ENCODE results near the gene EEFSEC. TPM values are rescaled to one million over a fixed set of nuclear protein-coding genes. Genes with fewer than 3 reads are reported as not detected.

Gene EEFSEC
- total and polyA plus RNA-seq, 2 of the 4 experiments (the other 2 are of a cell fraction) = 4.5 to 9.3 TPM

DNA sequence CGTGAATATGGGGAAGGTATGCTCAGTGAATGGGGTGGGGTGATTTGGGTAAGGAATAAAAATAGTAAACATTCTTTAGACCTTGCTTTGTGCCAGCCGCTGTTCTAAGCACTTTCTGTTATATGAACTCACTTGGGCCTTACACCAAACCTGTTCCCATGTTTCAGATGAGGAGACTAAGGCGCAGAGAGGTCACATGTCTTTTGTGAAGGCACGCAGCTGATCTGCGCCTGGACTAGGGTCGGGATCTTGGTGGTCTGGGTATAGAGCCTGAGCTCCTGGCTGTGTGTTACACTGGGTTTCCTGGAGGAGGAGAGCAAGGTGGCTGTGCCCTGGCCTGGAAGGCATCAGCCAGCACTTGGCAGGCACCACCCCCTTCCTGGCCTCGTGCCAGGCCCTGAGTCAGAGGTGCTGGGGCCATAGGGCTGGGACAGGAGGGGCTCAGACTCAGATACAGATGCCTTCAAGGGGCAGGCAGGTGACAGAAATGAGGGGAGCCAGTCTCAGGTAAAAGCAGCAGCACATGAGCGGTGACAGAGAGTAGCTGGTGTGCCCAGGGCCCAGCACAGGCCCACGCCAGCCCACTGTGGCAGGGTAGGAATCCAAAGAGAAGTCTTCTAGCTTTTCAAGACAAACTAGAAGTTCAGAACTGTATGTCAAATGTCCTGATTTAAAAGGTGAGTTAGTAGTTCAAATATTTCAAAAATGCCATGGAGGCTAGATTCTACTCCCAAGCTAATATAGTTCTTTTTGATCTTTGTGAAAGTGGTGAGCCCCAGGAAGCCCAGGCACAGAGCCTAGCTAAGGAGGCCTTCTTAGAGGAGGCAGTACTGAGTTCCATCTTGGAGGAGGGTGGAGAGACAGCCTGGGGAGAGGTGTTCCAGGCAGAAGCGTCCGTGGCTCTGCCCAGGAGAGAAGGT is 230.3 kb downstream of the EEFSEC start:
- Histone ChIP-seq H3K9ac (ENCODE audit: low read depth, low read length) (no peak overlapping the region), H3K4me1 (ENCODE audit: control insufficient read depth, insufficient read depth, low read length) (peaks cover 16% of the 10 kb centered on the region; the same call in 1 of the 2 replicates), H3K56ac (ENCODE audit: extremely low read depth, insufficient read depth, low read length) (no peak overlapping the region), H4K20me1 (ENCODE audit: insufficient read depth, low read length) (peaks cover 19% of the 10 kb centered on the region), H2AK5ac (ENCODE audit: low read depth, low read length) (peak overlapping the region; percentile 19; the same call in 1 of the 2 replicates), H2BK15ac (ENCODE audit: low read depth, low read length) (no peak overlapping the region), H4K91ac (ENCODE audit: insufficient read depth, low read depth, low read length) (no peak overlapping the region), H3K36me3 (ENCODE audit: control insufficient read depth, insufficient read depth, low read length) (no peaks in the 10 kb centered on the region), H3K9me3 (ENCODE audit: control insufficient read depth, insufficient read depth, low read length) (no peaks in the 10 kb centered on the region), H2BK5ac (ENCODE audit: low read depth, low read length, poor library complexity, severe bottlenecking) (no peak overlapping the region), H3K4me2 (ENCODE audit: low read depth, low read length) (no peak overlapping the region), H3K23ac (ENCODE audit: low read depth, low read length) (no peak overlapping the region), H2BK20ac (ENCODE audit: low read depth, low read length) (no peak overlapping the region; the same call in 1 of the 2 replicates), H3K27ac (ENCODE audit: insufficient read depth, low read length) (no peak overlapping the region), H2AK9ac (replicated peaks; ENCODE audit: low read depth, low read length, poor library complexity) (peak overlapping the region; percentile 86), H3K14ac (replicated peaks; ENCODE audit: low read depth, low read length) (no peak overlapping the region), H2AFZ (replicated peaks; ENCODE audit: low read length, poor library complexity) (peak overlapping the region; percentile 52), H3K4ac (ENCODE audit: low read depth, low read length) (no peak overlapping the region), H3K18ac (ENCODE audit: low read depth, low read length) (no peak overlapping the region), H3K27me3 (ENCODE audit: control insufficient read depth, insufficient read depth, low read length) (no peaks in the 10 kb centered on the region), H3K4me3 (ENCODE audit: insufficient read depth, low read depth, low read length) (no peak overlapping the region), H4K8ac (ENCODE audit: low read depth in 2 of 2, low read length in 2 of 2) (no peak overlapping the region), H2BK120ac (ENCODE audit: low read depth, low read length) (no peak overlapping the region), H4K5ac (ENCODE audit: low read depth, low read length) (no peak overlapping the region), H3K9me1 (ENCODE audit: insufficient read depth, low read length) (peaks cover 15% of the 10 kb centered on the region; the same call in 1 of the 2 replicates), H3K79me1 (ENCODE audit: low read depth in 1 of 2, low read length in 2 of 2) (no peaks in the 10 kb centered on the region; a peak in 1 of 4 replicates)
- dilution Hi-C loops (cut with HindIII; ENCODE audit: low sequenced_read_pairs, unreplicated experiment) (no loop called here), intact Hi-C loops (cut with micrococcal nuclease) (no loop called here), in situ Hi-C loops (cut with MboI; ENCODE audit: low sequenced_read_pairs) (no loop called here)
- CTCF ChIA-PET = no interaction called here
- 80% methylated on average over 6 of the region's 11 CpGs; no CpG with 5 or more reads in 1 of the 2 experiments for WGBS, 2 experiments (ENCODE audit: extremely low coverage in 2 of 2, insufficient read length in 1 of 2)
- ATAC-seq (ENCODE audit: low read depth) (peak; percentile 12; the same call in 1 of the 2 replicates), DNase-seq (peak; percentile 44)
- POLR2A ChIA-PET (ENCODE audit: unreplicated experiment) = no interaction called here
- TF ChIP-seq POLR2A (IDR thresholded peaks at IDR 0.05; ENCODE audit: low read depth, low read length) (no peak), FOS (IDR thresholded peaks at IDR 0.05; ENCODE audit: low read depth, low read length) (0 out of 2 replicates have a peak, but pooled peaks have one; percentile 11)
- BruUV-seq (replicated peaks) = no TSS peak
